Measurements from ENCODE around the gene MBD2. TPM values are rescaled to one million over a fixed set of nuclear protein-coding genes. Genes with fewer than 3 reads are reported as not detected.
A peak's percentile ranks its signal among the peaks of the same experiment; 100 is the strongest.

Gene MBD2
- total RNA-seq, 1 donor from 2014 or later, result 102 TPM

DNA sequence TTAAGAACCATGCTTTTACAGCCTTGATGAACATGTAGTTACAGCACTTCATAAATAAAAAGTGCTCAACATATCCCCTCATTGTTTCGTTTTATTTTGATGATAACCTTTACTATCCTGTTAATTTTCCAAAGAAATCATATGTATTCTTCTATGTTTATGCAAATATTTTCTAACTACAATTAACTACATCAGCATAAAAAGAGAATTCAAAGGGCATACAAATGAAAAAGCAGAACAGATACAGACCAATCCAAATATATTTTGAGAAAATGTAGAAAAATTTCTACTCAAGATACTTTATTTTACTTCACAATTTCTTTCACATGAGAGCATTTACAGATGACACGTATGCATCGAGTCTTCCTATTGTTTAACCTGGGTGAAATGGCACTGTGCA lies 69.1 kb downstream of the MBD2 start:
- no peak for DNase-seq
- Histone ChIP-seq H3K27me3 (ENCODE audit: low read depth) (no peaks in the 10 kb centered on the region), H3K36me3 (peaks cover 75% of the 10 kb centered on the region), H3K27ac (no peak overlapping the region), H3K4me1 (no peaks in the 10 kb centered on the region), H3K9me3 (no peaks in the 10 kb centered on the region), H3K4me3 (no peak overlapping the region)
- intact Hi-C loops (cut with DNase I), result no loop called here
- ATAC-seq, result no peak
- TF ChIP-seq, protein P1, sequence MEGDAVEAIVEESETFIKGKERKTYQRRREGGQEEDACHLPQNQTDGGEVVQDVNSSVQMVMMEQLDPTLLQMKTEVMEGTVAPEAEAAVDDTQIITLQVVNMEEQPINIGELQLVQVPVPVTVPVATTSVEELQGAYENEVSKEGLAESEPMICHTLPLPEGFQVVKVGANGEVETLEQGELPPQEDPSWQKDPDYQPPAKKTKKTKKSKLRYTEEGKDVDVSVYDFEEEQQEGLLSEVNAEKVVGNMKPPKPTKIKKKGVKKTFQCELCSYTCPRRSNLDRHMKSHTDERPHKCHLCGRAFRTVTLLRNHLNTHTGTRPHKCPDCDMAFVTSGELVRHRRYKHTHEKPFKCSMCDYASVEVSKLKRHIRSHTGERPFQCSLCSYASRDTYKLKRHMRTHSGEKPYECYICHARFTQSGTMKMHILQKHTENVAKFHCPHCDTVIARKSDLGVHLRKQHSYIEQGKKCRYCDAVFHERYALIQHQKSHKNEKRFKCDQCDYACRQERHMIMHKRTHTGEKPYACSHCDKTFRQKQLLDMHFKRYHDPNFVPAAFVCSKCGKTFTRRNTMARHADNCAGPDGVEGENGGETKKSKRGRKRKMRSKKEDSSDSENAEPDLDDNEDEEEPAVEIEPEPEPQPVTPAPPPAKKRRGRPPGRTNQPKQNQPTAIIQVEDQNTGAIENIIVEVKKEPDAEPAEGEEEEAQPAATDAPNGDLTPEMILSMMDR (IDR thresholded peaks at IDR 0.05), result no peak

- TF ChIP-seq, protein P1 (IDR thresholded peaks at IDR 0.05), result no peak
- no peaks in the 10 kb centered on the region for H3K4me1 ChIP-seq
- H3K36me3 ChIP-seq, result peaks cover 63% of the 10 kb centered on the region
- intact Hi-C loops (cut with DNase I), result no loop called here
- H3K9me3 ChIP-seq, result no peaks in the 10 kb centered on the region
- no peak overlapping the region for H3K4me3 ChIP-seq
- H3K27me3 ChIP-seq (ENCODE audit: low read depth), result no peaks in the 10 kb centered on the region
- no peak overlapping the region for H3K27ac ChIP-seq
- no peak for DNase-seq
- peak; percentile 72 to 79 for ATAC-seq
Observed at GRCh38 chr18:54154231-54154630, 70.2 kb downstream of the MBD2 start.

GRCh38 chr18:54151376-54151775 lies 73.1 kb downstream of the MBD2 start:
- intact Hi-C loops (cut with DNase I), result no loop called here
- Histone ChIP-seq H3K4me1 (no peaks in the 10 kb centered on the region), H3K4me3 (no peak overlapping the region), H3K27me3 (ENCODE audit: low read depth) (no peaks in the 10 kb centered on the region), H3K36me3 (peaks cover 35% of the 10 kb centered on the region), H3K9me3 (no peaks in the 10 kb centered on the region), H3K27ac (no peak overlapping the region)
- TF ChIP-seq, protein P1 (IDR thresholded peaks at IDR 0.05), result no peak
- DNase-seq (no peak), ATAC-seq (no peak)

- intact Hi-C loops (cut with DNase I), result no loop called here
- H3K9me3 ChIP-seq, result no peaks in the 10 kb centered on the region
- H3K27me3 ChIP-seq (ENCODE audit: low read depth), result no peaks in the 10 kb centered on the region
- no peak overlapping the region for H3K4me3 ChIP-seq
- H3K4me1 ChIP-seq, result no peaks in the 10 kb centered on the region
- no peak overlapping the region for H3K27ac ChIP-seq
- DNase-seq (no peak), ATAC-seq (no peak)
- H3K36me3 ChIP-seq, result peaks cover 23% of the 10 kb centered on the region
- TF ChIP-seq, protein P1 (IDR thresholded peaks at IDR 0.05), result no peak
Observed at GRCh38 chr18:54150226-54150625, 74.2 kb downstream of the MBD2 start.

GRCh38 chr18:54149078-54149697 lies 75.3 kb downstream of the MBD2 start:
- intact Hi-C loops (cut with DNase I), result no loop called here
- ATAC-seq (peak in 1 of 2 donors; percentile 54), DNase-seq (no peak)
- H3K9me3 ChIP-seq, result no peaks in the 10 kb centered on the region
- TF ChIP-seq, protein P1 (IDR thresholded peaks at IDR 0.05), result no peak
- no peaks in the 10 kb centered on the region for H3K4me1 ChIP-seq
- H3K27me3 ChIP-seq (ENCODE audit: low read depth), result no peaks in the 10 kb centered on the region
- H3K36me3 ChIP-seq, result peaks cover 13% of the 10 kb centered on the region
- no peak overlapping the region for H3K27ac ChIP-seq
- no peak overlapping the region for H3K4me3 ChIP-seq

Data from lower lobe of right lung (tissue), 2 donors.